HG03432 (cell line): Measurements from ENCODE around the gene MLXIPL.
"Not testable (repeated sequence)": the region's sequence is repeated elsewhere in the genome, so short reads cannot be mapped to it uniquely, and the experiment has no call there.

Experiments used
- ATAC-seq: cut with Tn5 transposase; IDR thresholded peaks from one replicate; pipeline ENCODE4 v1.9.1; 2021; ENCODE audit warnings: mild to moderate bottlenecking, moderate library complexity; ENCODE audit not compliant: unreplicated experiment

The MLXIPL gene

GRCh38 chr7:73556208-73557107, 67.9 kb downstream of the MLXIPL start:
- no peak for ATAC-seq

- ATAC-seq = no peak
Measured at GRCh38 chr7:73555411-73555982, 68.8 kb downstream of the MLXIPL start.

- ATAC-seq = not testable (repeated sequence)
Measured at GRCh38 chr7:73550093-73550492, 74.2 kb downstream of the MLXIPL start.

DNA sequence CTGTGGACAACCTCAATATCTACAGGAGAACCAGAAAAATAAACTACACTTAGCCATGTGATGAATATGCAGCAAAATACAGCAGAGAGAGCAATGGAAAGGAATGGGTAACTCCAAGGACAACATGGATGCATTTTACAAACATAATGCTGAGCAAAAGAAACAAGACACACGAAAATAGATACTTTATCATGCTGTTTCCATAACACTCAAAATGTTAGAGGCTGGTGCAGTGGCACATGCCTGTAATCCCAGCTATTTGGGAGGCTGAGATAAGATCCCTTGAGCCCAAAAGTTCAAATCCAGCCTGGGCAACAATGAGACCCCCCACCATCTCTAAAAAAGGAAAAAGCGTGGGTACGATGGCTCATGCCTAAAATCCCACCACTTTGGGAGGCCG, 75.1 kb downstream of the MLXIPL start:
- no peak for ATAC-seq

DNA sequence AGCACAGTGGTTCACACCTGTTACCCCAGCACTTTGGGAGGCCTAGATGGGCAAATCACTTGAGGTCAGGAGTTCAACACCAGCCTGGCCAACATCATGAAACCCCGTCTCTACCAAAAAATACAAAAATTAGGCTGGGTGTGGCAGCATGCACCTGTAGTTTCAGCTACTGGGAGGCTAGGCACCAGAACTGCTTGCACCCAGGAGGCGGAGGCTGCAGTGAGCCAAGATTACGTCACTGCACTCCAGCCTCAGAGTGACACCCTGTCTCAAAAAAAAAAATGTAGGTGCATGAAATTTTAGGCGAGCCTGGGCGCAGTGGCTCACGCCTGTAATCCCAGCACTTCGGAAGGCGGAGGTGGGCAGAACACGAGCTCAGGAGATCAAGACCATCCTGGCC, 76.5 kb downstream of the MLXIPL start:
- ATAC-seq = no peak

- ATAC-seq = no peak
Measured at GRCh38 chr7:73544678-73545077, 79.6 kb downstream of the MLXIPL start.
